HCT116 (cell line): ENCODE results near the gene LIMS2. TPM values are rescaled to one million over a fixed set of nuclear protein-coding genes. Genes with fewer than 3 reads are reported as not detected.

ENCODE experiments used
- ATAC-seq: fragments of 200-7000 bp; cut with Tn5 transposase; 2 replicates; pipeline ENCODE4 v1.9.1; 2020; ENCODE audit warnings: mild to moderate bottlenecking, moderate library complexity
- BruUV-seq: library from RNA; stranded (reverse); fragments of 400-500 nt; replicated peaks from 2 replicates; lab custom pipeline; 2021; lab: Mats Ljungman, UMichigan
- CTCF ChIA-PET: fragments of 300-600 bp; sonication (Branson Sonifier 250); formaldehyde crosslinking; loops from one replicate; lab custom pipeline; 2021; ENCODE audit warnings: antibody characterized with exemption; lab: Charles Lee
- POLR2A ChIA-PET: fragments of 300-600, 350-600 bp; sonication (Branson Sonifier 250); formaldehyde crosslinking; loops from one replicate; lab custom pipeline; 2021; ENCODE audit warnings: antibody characterized with exemption; lab: Charles Lee
- RAD21 ChIA-PET, 2 experiments: fragments of 300-600 bp; sonication (Branson Sonifier 250); formaldehyde crosslinking; loops; one replicate each; lab custom pipeline; 2023; ENCODE audit warnings: low total read pairs in 2 of 2; ENCODE audit not compliant: uncharacterized antibody in 2 of 2, unreplicated experiment in 2 of 2, low non-redundant PET in 1 of 2; lab: Charles Lee
- DNase-seq: peaks from one replicate; pipeline ENCODE4 v3.0.0-alpha.2; 2010; ENCODE audit warnings: low read depth, low spot score
- H2AFZ ChIP-seq: fragments of 200-600 bp; shearing (Covaris generic), sonication (generic); 2 replicates; pipeline ENCODE4 v1.6.1; 2017; ENCODE audit warnings: low read depth, mixed run types, mixed read lengths, antibody characterized with exemption, low read length; ENCODE audit not compliant: poor library complexity, severe bottlenecking
- H3K27ac ChIP-seq: 2 replicates; pipeline ENCODE4 v1.5.1; 2012; ENCODE audit warnings: low read depth, low read length
- H3K27me3 ChIP-seq: fragments of 200-600 bp; sonication (generic); 2 replicates; pipeline ENCODE4 v1.6.1; 2016; ENCODE audit warnings: mixed run types, low read length, mixed read lengths; ENCODE audit not compliant: insufficient read depth
- H3K36me3 ChIP-seq, 2 experiments: fragments of 200-500 bp in 1 of 2; fragments of 200-600 bp in 1 of 2; sonication (Bioruptor generic) in 1 of 2; sonication (generic) in 1 of 2; 2 replicates each; pipeline versions ENCODE4 v1.5.1 to v1.6.1; 2014 to 2016; ENCODE audit warnings: low read length in 2 of 2, inconsistent platforms in 1 of 2, mixed read lengths in 1 of 2, mixed run types in 1 of 2; ENCODE audit not compliant: insufficient read depth in 2 of 2, control insufficient read depth in 1 of 2
- H3K4me1 ChIP-seq, 2 experiments: fragments of 200-600 bp in 1 of 2; sonication (generic) in 1 of 2; 2 replicates each; pipeline versions ENCODE4 v1.5.1 to v1.6.1; 2012 to 2017; ENCODE audit warnings: low read length in 2 of 2, inconsistent platforms in 1 of 2, mild to moderate bottlenecking in 1 of 2, mixed read lengths in 1 of 2, mixed run types in 1 of 2, moderate library complexity in 1 of 2; ENCODE audit not compliant: insufficient read depth in 2 of 2, control insufficient read depth in 1 of 2
- H3K4me2 ChIP-seq: fragments of 200-600 bp; sonication (generic); 2 replicates; pipeline ENCODE4 v1.6.1; 2017; ENCODE audit warnings: mixed run types, low read length, mixed read lengths
- H3K4me3 ChIP-seq, 2 experiments: fragments of 200-600 bp in 1 of 2; sonication (generic) in 1 of 2; replicated peaks in 1 of 2; 2 replicates each; pipeline ENCODE4 v1.5.1; 2011 to 2016; ENCODE audit warnings: low read length in 2 of 2, control low read depth in 1 of 2, low read depth in 1 of 2, mild to moderate bottlenecking in 1 of 2, mixed read lengths in 1 of 2, mixed run types in 1 of 2
- H3K79me2 ChIP-seq: fragments of 200-600 bp; sonication (generic); 2 replicates; pipeline ENCODE4 v1.6.1; 2017; ENCODE audit warnings: mild to moderate bottlenecking, mixed run types, low read length, moderate library complexity, mixed read lengths; ENCODE audit not compliant: insufficient read depth
- H3K9ac ChIP-seq: fragments of 200-600 bp; sonication (generic); 2 replicates; pipeline ENCODE4 v1.6.1; 2016; ENCODE audit warnings: low read length, mixed read lengths
- H3K9me2 ChIP-seq: fragments of 200-600 bp; sonication (generic), shearing (Covaris generic); 2 replicates; pipeline ENCODE4 v1.6.1; 2017; ENCODE audit warnings: mixed run types, mild to moderate bottlenecking, moderate library complexity; ENCODE audit not compliant: insufficient read depth
- H3K9me3 ChIP-seq, 2 experiments: fragments of 200-500 bp in 1 of 2; fragments of 200-600 bp in 1 of 2; sonication (Bioruptor generic) in 1 of 2; sonication (generic) in 1 of 2; 2 replicates each; pipeline ENCODE4 v1.6.1; 2014 to 2017; ENCODE audit warnings: low read length in 2 of 2, mixed read lengths in 2 of 2, inconsistent platforms in 1 of 2, low read depth in 1 of 2, mild to moderate bottlenecking in 1 of 2, mixed run types in 1 of 2, moderate library complexity in 1 of 2; ENCODE audit not compliant: control insufficient read depth in 1 of 2, insufficient read depth in 1 of 2
- H4K20me1 ChIP-seq: fragments of 200-600 bp; sonication (generic), shearing (Covaris generic); 2 replicates; pipeline ENCODE4 v1.6.1; 2017; ENCODE audit warnings: mixed run types, mild to moderate bottlenecking, moderate library complexity; ENCODE audit not compliant: insufficient read depth
- EGR1 ChIP-seq: IDR thresholded peaks from 2 replicates; pipeline ENCODE4 v1.6.1; 2012; ENCODE audit warnings: low read depth
- JUND ChIP-seq: IDR thresholded peaks from 2 replicates; pipeline ENCODE4 v1.6.1; 2012
- POLR2A ChIP-seq: IDR thresholded peaks from 2 replicates; pipeline ENCODE4 v1.7.0; 2011; ENCODE audit warnings: borderline replicate concordance; ENCODE audit not compliant: insufficient read depth, insufficient read length; ENCODE audit errors: extremely low read depth
- RAD21 ChIP-seq: IDR thresholded peaks from 2 replicates; pipeline ENCODE4 v1.6.1; 2012; ENCODE audit warnings: low read depth, mild to moderate bottlenecking
- REST ChIP-seq: IDR thresholded peaks from 2 replicates; pipeline ENCODE4 v1.6.1; 2012; ENCODE audit warnings: low read depth
- TCF7L2 ChIP-seq: IDR thresholded peaks from 2 replicates; pipeline ENCODE4 v1.7.0; 2011; ENCODE audit warnings: borderline replicate concordance, inconsistent platforms; ENCODE audit not compliant: insufficient read depth, insufficient read length; ENCODE audit errors: extremely low read depth
- ZNF274 ChIP-seq: fragments of 200-500 bp; sonication (Bioruptor generic); IDR thresholded peaks from 2 replicates; pipeline ENCODE4 v1.6.1; 2014; ENCODE audit warnings: mild to moderate bottlenecking, low read depth, low read length, inconsistent platforms
- intact Hi-C: fragments of 100-400 bp; cut with micrococcal nuclease; formaldehyde crosslinking; loops from 2 replicates; pipeline ENCODE4 v1.10.0; 2022
- total RNA-seq: library from RNA; stranded (reverse); gene quantifications from one replicate; pipeline ENCODE4 v1.2.1, GENCODE V29; 2021; ENCODE audit not compliant: unreplicated experiment
- TF ChIP-seq, protein P1 (sequence below): IDR thresholded peaks from 2 replicates; pipeline ENCODE4 v1.6.1; 2012
- TF ChIP-seq, protein P2 (sequence below): IDR thresholded peaks from 2 replicates; pipeline ENCODE4 v1.6.1; 2011; ENCODE audit warnings: mild to moderate bottlenecking, low read length, moderate library complexity; ENCODE audit not compliant: insufficient replicate concordance; ENCODE audit errors: extremely low read depth
- TF ChIP-seq, protein P3 (sequence below): IDR thresholded peaks from 2 replicates; pipeline ENCODE4 v1.6.1; 2012

LIMS2 gene
- total RNA-seq, 1 experiment from 2014 or later = 3.7 TPM

DNA sequence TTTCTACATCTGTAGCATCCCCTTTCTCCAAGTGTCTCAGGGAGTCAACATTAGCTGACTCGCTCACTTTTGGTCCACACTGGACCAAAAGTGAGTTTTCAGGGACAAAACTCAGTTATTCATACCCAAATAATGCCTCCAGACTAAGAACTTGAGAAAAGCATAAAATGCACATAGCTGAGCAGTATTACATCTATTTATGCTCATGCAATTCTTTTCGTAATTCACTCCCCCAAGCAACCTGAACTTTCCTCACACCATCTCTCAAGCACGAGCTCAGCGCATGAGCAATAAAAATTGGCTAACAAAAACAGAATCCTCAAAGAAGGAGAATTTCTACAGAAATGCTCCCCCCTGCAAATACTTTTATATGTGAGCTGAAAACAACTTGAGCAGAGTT is 42.9 kb upstream of the LIMS2 start:
- H3K9me3 ChIP-seq = no peaks in the 10 kb centered on the region
- H3K27ac ChIP-seq = no peak overlapping the region
- H3K9me2 ChIP-seq = no peaks in the 10 kb centered on the region
- no peaks in the 10 kb centered on the region for H4K20me1 ChIP-seq
- DNase-seq (no peak), ATAC-seq (no peak)
- no peak overlapping the region for H3K4me2 ChIP-seq
- ChIA-PET CTCF (no interaction called here), RAD21 (no interaction called here), POLR2A (no interaction called here)
- peaks cover 30% of the 10 kb centered on the region in 2 experiments; a peak in 3 of 4 replicates for H3K36me3 ChIP-seq
- H3K9ac ChIP-seq = no peak overlapping the region
- no peak for TF ChIP-seq ZNF274
- TF ChIP-seq, protein P1, sequence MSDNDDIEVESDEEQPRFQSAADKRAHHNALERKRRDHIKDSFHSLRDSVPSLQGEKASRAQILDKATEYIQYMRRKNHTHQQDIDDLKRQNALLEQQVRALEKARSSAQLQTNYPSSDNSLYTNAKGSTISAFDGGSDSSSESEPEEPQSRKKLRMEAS = no peak
- TF ChIP-seq REST = no peak
- TF ChIP-seq, protein P2, sequence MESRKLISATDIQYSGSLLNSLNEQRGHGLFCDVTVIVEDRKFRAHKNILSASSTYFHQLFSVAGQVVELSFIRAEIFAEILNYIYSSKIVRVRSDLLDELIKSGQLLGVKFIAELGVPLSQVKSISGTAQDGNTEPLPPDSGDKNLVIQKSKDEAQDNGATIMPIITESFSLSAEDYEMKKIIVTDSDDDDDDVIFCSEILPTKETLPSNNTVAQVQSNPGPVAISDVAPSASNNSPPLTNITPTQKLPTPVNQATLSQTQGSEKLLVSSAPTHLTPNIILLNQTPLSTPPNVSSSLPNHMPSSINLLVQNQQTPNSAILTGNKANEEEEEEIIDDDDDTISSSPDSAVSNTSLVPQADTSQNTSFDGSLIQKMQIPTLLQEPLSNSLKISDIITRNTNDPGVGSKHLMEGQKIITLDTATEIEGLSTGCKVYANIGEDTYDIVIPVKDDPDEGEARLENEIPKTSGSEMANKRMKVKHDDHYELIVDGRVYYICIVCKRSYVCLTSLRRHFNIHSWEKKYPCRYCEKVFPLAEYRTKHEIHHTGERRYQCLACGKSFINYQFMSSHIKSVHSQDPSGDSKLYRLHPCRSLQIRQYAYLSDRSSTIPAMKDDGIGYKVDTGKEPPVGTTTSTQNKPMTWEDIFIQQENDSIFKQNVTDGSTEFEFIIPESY = no peak
- TF ChIP-seq, protein P3, sequence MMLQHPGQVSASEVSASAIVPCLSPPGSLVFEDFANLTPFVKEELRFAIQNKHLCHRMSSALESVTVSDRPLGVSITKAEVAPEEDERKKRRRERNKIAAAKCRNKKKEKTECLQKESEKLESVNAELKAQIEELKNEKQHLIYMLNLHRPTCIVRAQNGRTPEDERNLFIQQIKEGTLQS = no peak
- TF ChIP-seq JUND = no peak
- no peak for TF ChIP-seq POLR2A
- TF ChIP-seq RAD21 = no peak
- no peak for TF ChIP-seq EGR1
- TF ChIP-seq TCF7L2 = no peak
- no TSS peak for BruUV-seq
- H3K4me3 ChIP-seq = no peak overlapping the region
- no peaks in the 10 kb centered on the region for H3K27me3 ChIP-seq
- H2AFZ ChIP-seq = no peak overlapping the region
- no peaks in the 10 kb centered on the region for H3K79me2 ChIP-seq
- H3K4me1 ChIP-seq = peaks cover 0 to 10% of the 10 kb centered on the region in 2 experiments; a peak in 2 of 4 replicates
- intact Hi-C loops = no loop called here
